ENCODE results near the gene MYB.
"Not testable (repeated sequence)": the region's sequence is repeated elsewhere in the genome, so short reads cannot be mapped to it uniquely, and the experiment has no call there.

Gene MYB

DNA sequence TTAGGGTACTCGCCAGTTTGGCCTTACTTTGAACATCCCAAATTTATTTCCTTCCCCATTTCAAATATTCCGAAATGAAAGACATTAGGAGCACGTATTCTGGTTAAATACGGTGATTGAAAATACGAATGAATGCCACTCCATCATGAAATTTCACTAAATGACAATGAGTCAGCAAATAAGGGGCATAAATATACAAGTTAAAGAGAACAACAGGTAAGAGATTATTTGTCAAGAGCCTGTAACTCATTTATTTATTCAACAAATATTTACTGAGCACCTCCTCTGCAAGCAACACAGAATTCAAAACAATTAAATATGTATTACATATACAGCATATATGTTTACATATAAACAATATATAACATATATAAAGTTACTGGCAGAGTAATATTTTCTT is 44.8 kb downstream of the MYB start:
- DNase-seq: no peak

DNA sequence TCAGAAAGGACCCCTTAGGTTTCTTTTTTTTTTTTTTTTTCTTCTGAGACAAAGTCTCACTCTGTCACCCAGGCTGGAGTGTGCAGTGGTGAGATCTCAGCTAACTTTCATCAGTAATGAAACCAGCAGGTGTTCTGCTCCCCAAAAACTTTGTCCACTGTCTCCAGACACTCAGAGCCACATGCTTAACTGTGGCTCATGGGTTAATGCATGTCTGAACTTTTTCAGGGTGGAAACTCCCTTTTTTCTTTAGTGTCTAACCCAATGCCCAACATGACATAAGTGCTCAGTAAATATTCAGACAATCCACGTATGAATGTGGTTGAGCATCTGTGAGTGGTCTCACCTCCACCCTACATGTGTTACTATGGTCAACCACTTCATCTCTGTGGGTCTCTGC is 45.4 kb downstream of the MYB start:
- no peak for DNase-seq

DNA sequence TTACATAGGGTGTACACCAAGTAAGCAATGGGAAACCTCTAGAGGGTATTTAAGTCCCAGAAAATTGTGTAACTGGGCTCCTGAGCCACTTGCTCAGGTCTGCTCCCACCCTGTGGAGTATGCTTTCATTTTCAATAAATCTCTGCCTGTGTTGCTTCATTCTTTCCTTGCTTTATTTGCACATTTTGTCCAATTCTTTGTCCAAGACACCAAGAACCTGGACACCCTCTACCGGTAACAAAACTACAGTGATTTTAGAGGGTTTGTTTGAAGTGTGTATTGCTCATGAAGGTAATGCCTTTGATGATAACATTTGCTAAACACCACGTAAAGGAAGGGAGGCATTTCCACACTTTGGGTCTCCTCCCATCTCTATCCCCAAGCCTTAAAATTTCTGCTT is 46.2 kb downstream of the MYB start:
- no peak for DNase-seq

DNA sequence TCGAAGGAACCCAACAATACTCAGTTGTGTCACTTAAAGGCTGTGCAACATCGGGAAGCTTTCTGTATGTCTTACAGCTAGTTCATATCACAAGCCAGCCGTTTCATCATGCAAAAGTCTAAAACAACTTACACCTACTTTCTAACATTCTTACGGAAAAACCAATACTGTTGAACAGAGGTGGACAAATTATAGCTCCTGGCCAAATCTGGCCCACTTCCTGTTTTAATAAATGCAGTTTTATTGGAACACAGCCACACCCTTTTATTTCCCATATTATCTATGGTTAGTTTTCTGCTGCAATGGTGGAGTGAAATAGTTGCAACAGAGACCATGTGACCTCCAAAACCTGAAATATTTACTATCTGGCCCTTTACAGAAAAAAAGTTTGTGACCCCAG is 46.6 kb downstream of the MYB start:
- no peak for DNase-seq

DNA sequence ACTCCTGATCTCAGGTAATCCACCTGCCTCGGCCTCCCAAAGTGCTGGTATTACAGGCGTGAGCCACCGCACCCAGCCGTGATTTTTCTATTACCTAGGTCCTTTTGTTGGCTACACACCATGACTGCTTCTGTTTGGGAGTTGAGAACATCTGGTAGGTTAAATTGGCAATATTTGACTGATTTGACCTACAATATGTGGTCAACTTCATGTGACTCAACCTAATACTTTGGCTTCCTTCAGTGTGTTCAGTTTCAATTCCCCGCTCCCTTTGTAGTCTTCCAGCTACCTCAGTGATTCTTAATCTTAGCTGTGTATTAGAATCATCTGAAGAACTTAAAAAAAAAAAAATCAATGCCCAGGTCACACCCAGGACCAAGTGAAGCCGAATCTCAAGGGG is 47.4 kb downstream of the MYB start:
- no peak for DNase-seq

DNA sequence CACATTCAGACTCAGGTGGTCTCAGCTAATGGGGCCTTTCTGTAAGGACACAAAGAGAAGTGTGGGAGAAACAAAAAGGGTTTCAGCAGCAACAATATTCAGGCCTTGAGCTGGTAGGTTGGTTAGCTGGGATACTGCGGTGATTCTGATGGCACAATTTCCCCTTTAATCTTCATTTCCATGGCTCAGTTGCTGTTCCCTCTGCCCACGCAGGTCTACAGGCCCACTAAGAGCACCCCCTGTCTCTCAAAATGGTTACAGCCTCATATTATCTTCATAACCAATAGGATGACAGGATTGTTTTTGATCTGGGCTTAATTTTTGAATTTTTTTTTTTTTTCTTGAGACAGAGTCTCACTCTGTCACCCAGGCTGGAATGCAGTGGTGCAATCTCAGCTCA is 48.9 kb downstream of the MYB start:
- DNase-seq: no peak

DNA sequence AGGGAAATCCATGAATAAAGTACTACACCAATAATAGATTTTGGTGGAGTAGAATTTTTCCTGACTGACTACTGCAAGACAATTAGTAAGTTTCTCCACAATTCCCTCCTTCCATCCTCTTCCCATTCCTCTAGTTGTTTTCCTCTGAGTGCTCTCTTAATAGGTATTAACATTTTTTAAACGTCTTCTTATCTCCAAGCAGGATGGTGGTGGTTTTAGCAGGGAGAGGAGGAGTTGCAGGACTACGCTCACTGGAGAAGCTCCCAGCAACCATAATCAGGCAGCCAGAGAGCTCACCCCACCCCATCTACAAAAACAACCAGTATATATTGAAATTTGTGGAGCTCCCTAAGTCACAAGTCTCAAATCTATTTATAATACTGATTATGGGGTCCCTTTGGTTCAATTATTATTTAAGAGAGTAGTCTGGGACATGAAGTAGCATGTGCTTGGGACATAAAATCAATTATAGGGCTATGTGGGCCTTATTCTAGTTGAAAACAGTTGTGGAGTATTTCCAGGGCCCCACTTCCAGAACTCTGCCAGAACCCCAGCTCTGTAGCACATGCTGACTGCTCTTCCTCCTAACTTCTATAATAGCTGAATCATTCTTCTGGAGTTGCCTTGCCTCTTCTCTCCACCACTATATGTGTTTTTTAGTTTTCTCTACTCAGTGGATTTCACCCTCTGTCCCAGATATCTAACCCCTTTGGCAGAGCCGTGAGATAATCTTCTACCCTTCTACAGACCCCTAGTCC is 49.8 kb downstream of the MYB start:
- DNase-seq: no peak

DNA sequence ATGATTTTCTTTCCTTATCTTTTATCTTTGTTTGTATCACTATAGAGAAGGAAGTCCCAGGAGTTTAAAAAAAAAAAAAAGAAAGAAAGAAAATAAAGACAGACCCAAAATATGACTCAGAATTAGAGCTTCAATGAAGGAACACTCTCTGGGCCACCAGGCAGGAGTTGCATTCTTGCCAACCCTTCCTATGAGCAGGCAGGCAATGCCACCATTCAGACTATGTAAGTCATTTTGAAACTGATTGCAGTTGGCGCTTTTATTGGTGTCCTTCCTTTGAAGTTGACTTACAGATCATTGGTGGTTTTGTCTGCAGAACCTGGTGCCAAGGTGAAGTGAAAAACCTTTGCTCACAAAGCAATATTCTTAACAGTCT is 50.3 kb downstream of the MYB start:
- no peak for DNase-seq

DNA sequence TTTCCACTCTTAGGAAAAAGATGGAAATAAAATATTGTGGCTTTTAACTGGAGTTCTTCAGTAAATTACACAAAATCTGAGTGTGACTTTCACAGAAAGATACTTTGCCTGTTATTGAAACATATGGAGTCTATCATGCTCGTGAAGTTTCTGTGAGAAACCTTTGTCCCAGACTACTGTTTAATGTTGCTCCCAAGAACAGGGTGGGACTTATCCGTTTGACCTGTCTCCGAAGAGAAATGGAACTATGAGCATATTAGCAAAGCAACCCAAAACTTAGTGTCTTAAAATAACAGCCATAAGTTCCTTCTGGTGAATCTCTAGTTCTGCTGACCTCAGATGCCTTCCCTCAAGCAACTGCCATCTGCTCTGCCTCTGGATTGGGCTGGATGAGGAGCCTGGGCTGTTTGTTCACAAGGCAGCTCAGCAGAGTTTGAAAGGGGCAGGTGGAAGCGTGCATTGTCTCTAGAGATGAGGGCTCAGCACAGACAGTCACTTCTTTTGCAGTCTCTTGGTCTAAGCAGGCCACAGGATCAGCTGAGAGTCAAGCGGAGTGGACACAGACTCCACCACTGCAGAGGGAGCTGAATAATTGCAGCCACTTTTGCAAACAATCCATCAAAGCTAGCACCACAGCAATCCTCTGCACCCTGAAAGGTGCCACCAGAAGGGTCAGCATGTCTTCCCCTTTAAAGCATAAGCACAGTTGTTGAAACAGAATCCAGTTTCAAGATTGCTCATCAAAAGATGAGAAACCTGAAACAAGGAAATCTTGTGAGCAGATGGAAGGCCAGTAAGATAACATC is 52.8 kb downstream of the MYB start:
- DNase-seq: no peak

DNA sequence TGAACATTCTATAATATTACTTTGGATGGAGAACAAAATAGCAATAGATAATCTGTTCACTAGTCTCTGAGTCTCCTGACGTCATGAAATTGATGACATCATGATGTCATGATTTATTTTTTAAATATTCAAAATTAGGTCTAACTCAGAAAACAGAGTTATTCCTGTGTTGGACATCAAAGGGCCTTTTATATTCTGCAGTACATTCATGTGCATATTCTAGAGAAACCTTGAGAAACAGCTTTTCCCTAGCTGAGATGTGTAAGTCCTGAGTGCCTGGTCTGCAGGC is 53.3 kb downstream of the MYB start:
- DNase-seq: no peak

DNA sequence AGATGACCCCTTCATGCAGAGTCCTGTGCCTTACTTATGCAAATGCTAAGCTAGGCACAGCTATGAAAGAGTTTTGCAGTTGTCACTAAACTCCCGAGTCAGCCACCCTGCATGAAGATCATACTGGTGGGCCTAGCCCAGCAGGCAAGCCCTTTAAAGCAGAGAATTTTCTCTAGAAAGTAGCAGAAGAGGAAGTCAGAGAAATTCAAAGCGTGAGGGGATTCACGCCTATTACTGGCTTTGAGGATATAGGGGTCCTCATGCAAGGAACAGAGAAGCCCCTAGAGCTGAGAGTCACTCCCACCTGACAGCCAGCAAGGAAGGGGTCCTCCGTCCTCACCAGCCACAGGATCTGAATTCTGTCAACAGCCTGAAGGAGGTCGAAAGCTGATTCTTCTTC is 54.6 kb downstream of the MYB start:
- no peak for DNase-seq

DNA sequence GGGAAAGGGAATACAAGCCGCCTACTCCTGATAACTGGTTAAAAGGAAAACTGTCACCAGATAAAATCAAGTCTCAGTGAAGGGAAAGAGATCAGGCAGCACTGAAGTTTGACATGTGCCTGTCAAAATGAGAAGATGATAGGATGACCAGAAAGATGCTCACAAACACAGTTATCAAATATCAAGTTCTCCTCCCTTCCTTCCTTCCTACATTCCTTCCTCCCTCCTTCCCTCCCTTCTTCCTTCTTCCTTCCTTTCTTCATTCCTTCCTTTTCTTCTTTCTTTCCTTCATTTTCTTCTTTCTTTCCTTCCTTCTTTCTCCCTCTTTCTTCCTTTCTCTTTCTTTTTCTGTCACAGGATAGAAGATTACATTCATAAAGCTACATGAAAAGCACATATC is 55.2 kb downstream of the MYB start:
- no peak for DNase-seq

DNA sequence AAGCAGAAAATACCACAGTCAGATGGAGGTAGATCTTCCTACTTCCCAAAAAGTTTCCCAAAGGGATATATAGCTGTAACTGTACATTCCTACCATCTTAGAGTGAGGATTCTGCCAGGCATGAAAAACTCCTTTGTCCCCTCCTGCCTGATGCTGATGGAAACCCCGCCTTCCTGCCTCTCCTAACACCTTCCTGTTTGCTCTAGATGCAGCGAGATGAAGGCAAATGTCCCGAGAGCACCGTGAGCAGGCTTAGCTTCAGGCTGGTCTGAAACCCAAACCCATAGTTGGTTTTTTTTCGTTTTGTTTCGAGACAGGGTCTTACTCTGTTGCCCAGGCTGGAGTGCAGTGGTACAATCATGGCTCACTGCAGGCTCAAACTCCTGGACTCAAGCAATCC is 55.6 kb downstream of the MYB start:
- DNase-seq: no peak

DNA sequence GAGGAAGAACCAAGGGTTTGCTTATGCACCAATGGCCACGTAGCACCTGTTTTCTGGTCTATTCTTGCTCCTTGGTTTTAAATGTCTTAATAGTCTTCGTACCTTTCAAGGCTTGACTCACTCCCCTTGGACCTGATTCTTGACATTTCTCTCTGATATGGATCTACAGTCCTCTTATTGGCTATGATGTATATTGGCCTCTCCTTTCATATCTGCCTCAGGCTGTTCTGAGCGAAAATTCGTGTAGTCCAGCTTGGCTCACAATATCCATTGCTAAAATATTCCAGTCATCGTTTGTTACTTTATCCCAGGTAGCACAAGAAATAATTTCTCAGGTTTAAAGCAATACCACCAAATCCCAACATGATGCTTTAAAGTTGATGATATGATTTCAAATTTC is 59.6 kb downstream of the MYB start:
- DNase-seq: no peak

DNA sequence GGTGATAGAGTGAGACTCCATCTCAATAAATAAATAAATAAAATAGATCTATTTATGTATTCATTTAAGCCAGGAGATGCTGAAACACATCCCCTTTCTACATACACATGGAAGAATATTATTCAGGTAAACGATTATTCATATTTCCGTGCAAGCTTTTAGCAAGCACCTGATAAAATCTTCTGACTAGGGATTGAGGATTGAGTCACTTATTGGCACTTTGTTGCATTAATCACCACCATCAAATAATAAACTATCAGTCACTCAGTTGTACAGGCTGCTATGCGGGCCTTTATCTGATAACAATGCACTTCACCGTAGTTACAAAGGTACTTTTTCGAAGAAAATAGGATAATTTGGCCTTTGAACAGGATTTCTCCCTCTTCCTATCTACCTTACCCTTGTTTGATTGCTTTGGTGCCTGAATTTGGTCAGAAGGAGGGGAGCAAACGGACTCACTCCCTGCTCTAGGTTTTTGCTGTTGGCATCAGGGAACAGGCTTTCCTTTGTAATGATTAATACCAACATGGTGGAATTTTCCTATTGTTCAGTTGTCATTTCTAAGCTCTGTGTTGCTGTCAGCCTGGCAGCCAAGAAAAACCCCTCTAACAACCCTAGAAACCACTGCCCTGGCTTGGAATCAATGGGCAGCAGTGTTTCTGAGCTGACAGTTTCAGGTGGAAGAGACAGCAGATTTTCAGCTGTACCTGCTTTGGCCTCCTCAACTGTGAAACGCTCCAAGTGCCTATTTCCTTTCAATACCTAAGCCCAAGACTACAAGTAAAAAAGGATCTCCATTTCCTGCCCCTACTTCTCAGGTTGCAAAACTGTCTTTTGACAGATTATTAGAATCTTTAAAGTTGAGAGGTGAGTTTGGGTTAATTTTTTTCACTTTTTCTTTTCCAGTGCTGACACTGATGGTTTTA is 63.0 kb downstream of the MYB start:
- no peak for DNase-seq

DNA sequence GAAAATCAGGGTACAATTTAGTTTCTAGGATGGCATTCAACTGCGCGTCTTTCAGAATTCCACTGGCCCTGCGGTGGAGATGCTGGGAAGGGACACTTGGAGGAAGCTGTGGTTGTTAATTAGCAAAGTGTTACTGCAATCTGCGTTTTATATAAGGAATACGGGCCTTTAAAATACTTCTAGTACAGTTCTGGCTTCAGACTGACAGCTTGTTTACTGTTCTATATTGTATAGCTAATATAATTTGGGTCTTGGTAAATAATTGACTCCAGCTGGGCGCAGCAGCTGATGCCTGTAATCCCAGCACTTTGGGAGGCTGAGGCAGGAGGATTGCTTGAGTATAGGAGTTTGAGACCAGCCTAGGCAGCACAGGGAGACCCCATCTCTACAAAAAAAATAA is 63.7 kb downstream of the MYB start:
- DNase-seq: no peak

DNA sequence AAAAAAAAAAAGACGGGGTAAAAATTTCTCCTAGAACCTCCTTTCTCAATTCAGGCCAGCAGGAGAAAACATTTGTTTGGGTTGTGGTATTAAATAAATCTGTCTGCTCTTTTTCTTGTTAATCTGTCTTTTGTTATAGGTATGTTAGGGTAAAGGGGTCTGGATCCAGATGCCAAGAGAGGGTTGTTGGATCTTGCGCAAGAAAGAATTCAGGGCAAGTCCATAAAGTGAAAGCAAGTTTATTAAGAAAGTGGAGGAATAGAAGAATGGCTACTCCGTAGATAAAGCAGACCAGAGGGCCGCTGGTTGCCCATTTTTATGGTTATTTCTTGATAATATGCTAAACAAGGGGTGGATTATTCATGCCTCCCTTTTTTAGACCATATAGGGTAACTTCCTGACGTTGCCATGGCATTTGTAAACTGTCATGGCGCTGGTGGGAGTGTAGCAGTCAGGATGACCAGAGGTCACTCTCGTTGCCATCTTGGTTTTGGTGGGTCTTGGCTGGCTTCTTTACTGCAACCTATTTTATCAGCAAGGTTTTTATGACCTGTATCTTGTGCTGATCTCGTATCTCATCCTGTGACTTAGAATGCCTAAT is 65.4 kb downstream of the MYB start:
- not testable (repeated sequence) for DNase-seq

DNA sequence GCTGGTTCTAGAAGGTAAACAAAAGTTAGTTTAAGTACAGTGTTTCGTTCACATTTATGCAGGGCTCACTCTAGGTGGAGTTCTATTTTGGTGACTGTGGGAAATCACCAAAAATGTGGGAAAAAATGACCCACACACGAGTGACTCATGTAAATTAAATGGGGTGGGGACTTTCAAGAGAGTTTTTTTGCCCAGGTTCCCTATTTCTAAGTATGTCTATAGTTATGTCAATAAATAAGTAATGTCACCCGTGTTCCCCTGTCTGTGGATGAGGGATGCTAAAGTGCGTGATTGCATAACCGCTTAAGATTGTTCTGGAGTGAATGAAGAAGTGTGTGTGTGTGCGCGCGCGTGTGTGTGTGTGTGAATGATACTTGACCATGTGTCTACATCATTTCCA is 69.1 kb downstream of the MYB start:
- no peak for DNase-seq

DNA sequence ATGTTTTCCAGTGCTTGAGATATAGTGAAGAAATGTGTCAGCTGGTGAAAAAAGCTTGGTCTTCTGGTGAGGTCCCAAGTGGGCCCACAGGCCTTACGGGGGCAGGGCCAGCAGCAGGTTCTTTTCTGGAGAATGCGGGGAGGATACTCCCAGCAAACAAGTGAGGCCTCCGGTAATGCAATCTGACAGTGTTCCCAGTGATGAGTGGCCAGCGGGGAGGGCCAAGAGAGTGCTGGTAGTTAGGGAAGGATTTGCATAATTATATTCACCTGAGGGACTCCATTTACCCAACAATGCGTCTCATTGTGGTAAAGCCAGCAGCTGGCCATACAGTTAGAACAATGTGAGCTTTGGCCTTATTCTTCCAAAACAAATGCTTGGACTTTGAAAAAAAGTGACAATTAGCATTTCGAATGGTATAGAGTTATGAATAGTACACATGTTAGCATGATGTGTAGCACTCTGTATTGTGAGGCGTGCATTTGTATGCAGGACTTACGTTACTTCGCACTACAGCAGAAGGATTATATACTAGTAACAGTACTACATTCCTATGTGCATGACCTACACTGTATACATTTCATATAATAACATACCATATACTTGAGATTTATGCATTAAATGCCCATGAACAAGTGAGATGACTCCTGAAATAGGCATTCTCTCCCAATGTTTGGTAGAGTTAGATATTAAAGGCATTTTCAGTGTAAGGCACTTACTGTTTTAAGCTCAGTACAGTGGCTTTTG is 69.8 kb downstream of the MYB start:
- no peak for DNase-seq

DNA sequence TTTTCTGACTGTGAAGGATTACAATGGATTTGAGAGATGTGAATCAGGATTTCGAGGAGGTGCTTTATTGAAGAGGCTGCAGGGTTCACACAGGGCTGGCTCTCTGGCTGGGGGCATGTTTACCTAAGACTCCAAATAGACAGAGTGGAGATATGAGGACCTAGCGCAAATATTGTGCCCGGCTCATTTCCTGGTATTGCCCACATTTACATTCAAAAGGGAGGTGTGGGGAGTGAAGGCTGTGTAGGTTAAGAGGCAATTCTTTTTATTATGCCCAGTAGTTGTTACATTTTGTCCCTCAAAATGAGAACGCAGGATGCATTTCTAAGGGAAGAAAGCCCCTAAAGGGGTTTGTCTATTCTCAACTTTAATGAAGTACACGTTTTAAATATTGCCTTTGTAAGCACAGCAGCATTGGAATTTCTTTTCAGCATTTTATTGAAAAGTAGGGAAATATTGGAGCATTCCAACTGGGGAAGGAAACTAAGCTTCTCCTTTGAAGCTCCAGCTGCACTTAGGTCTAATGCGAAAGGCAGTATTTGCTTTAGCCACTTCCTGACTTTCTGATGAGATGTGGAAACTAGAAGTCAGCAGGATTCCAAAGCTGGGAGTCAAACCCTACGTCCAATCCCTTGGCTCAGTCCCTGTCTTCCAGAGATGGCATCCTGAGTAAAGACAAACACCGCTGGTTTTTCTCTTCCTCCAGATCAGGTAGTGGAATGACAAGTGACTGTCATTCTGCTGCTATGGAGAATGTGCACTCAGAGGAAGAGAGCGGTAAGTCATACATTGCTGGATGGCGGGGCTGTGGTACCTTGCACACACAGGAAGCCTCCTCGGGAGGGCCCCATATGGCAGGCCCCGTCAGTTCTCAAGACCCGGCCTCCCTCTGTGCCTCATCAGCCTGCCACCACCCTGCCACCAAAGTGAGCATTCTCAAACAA is 70.7 kb downstream of the MYB start:
- DNase-seq: no peak

DNA sequence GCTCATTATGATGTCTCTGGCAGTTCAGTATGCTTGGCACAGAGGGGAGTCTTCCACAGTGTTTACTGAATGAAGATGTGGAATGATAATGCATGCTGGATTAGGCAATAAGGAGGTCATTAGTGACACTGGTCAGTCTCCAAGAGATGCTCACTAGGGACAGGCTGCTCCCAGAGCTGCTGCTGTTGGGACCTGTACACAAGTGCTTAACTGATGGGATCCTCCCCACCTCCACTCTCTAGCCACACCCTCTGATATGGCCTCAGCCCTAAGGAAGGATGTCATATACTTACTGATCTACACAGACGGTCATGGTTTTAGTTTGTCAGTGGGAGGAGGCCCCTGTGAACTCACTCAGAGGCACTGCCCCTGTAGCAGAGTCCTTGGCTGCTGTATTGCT is 73.4 kb downstream of the MYB start:
- DNase-seq: no peak

DNA sequence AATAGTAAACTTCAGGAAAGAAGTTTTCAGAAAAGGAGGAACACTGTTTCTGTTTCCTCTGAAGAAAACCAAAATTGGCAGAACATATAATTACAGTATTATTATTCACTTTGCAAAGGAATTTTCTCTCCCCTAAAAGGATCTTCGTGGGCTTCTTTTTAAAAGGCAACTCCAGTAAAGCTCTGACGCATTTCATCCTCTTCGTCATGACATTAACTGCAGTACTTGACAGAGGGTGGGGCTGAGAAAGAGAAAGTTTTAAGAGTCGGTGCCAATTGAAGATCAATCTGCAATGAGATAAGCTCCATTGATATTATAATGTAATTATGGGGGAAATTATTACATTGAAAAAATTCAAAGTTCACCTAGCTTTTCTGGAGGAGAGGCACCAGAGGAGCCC is 75.8 kb downstream of the MYB start:
- no peak for DNase-seq

All from activated CD4-positive, CD25-positive, alpha-beta regulatory T cell treated with anti-CD3 and anti-CD28 coated beads, Interleukin-2, amount 50 U/mL, for 72 hours (primary cell).